ENCODE measurements around the gene CEACAM19. TPM values are rescaled to one million over a fixed set of nuclear protein-coding genes. Genes with fewer than 3 reads are reported as not detected.

The CEACAM19 gene
- total RNA-seq, 1 experiment from 2014 or later, result 67.8 TPM

DNA sequence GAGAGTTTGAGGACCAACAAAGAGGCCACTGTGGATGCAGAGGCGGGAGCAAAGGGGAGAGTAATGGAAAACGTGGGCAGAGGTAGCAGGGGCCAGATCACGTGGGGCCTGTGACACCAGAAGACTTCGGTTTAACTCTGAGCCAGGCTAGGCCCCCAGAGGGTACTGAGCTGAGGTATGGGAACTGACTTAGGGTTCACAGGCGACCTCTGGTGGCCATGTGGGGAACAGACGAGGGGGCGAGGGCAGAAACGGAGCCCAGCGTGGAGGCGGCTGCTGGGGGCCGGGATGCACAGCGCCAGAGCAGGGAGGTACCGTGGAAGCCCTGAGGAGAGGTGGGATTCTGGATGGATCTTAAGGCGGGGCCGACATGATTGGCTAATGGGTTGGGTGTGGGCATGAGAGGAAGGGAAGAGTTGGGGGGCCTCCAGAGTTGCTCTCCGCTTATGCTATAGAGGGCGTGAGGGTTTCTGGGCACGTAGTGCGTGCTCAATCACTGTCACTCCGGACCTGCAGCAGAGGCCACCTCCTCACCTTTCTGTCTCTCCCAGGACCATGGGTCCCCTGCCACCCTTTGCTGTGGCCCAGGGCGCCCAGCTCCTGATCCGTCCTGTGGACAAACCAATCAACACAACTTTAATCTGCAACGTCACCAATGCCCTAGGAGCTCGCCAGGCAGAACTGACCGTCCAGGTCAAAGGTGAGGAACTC lies 13.9 kb upstream of the CEACAM19 start:
- no TSS peak for BruUV-seq (replicated peaks)

DNA sequence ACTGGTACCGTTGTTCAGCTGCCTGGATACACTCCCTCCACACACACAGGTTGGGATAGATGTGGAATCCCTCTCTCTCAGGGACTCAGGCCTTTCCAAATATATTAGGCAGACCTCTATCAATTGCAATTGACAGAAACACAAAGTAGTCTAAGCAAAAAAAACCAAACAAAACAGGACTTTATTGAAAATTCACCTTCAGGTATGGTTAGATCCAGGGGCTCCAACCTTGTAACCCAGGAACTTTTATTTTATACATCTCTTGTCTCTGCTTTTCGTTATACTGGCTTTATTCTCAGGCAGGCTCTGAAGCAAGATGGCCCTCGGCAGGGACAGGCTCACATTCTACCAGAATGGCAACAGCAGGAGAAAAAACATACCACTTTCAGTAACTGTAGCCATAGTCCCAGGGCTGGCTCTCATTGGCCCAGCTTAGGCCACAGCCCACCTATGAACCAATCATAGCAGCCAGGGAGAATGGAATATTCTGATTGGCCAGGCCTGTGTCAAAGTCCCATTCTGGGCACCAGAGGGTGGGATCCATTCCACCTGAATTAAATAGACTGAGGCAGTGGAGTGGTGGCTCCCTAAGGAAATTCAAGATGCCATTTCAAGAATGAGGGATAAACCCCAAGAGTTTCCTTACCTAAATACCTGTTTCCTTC lies 13.1 kb upstream of the CEACAM19 start:
- H3K27me3 Mint-ChIP-seq (ENCODE audit: unreplicated experiment), result no peaks in the 10 kb centered on the region
- peaks cover 50% of the 10 kb centered on the region for H3K4me1 Mint-ChIP-seq (ENCODE audit: low read depth, unreplicated experiment)
- DNase-seq, result no peak
- intact Hi-C loops (cut with micrococcal nuclease; ENCODE audit: unreplicated experiment), result no loop called here
- BruUV-seq (replicated peaks), result no TSS peak
- peak overlapping the region; percentile 84 for H3K27ac Mint-ChIP-seq (ENCODE audit: unreplicated experiment)
- CTCF ChIA-PET, result interaction anchor here (1.2 to 5.1 kb wide), 3 partner anchors 81 to 92 kb away, joined by 4 to 40 read pairs (median 29); no protein-coding TSS in a partner anchor
- no peaks in the 10 kb centered on the region for H3K9me3 Mint-ChIP-seq (ENCODE audit: low read depth, unreplicated experiment)
- TF ChIP-seq, protein P1, sequence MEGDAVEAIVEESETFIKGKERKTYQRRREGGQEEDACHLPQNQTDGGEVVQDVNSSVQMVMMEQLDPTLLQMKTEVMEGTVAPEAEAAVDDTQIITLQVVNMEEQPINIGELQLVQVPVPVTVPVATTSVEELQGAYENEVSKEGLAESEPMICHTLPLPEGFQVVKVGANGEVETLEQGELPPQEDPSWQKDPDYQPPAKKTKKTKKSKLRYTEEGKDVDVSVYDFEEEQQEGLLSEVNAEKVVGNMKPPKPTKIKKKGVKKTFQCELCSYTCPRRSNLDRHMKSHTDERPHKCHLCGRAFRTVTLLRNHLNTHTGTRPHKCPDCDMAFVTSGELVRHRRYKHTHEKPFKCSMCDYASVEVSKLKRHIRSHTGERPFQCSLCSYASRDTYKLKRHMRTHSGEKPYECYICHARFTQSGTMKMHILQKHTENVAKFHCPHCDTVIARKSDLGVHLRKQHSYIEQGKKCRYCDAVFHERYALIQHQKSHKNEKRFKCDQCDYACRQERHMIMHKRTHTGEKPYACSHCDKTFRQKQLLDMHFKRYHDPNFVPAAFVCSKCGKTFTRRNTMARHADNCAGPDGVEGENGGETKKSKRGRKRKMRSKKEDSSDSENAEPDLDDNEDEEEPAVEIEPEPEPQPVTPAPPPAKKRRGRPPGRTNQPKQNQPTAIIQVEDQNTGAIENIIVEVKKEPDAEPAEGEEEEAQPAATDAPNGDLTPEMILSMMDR (IDR thresholded peaks at IDR 0.05; ENCODE audit: unreplicated experiment), result no peak
- peaks cover 98% of the 10 kb centered on the region for H3K36me3 Mint-ChIP-seq (ENCODE audit: insufficient read depth, unreplicated experiment)
- H3K4me3 Mint-ChIP-seq (ENCODE audit: low read depth, unreplicated experiment), result no peak overlapping the region

More for the DNA sequence above, 13.9 kb upstream of the CEACAM19 start:
- intact Hi-C loops (cut with micrococcal nuclease; ENCODE audit: unreplicated experiment), result loop anchor here (1.0 kb wide), 2 partner anchors 69 to 80 kb away; no protein-coding TSS in a partner anchor
- no peaks in the 10 kb centered on the region for H3K27me3 Mint-ChIP-seq (ENCODE audit: unreplicated experiment)
- TF ChIP-seq, protein P1 (IDR thresholded peaks at IDR 0.05; ENCODE audit: unreplicated experiment), result peak; percentile 96
- peaks cover 98% of the 10 kb centered on the region for H3K36me3 Mint-ChIP-seq (ENCODE audit: insufficient read depth, unreplicated experiment)
- H3K9me3 Mint-ChIP-seq (ENCODE audit: low read depth, unreplicated experiment), result no peaks in the 10 kb centered on the region
- peak overlapping the region; percentile 11 for H3K4me3 Mint-ChIP-seq (ENCODE audit: low read depth, unreplicated experiment)
- CTCF ChIA-PET, result interaction anchor here (0.5 to 5.1 kb wide), 7 partner anchors 15 to 91 kb away, joined by 3 to 40 read pairs (median 9); no protein-coding TSS in a partner anchor
- H3K27ac Mint-ChIP-seq (ENCODE audit: unreplicated experiment), result peak overlapping the region; percentile 84
- peak; percentile 77 for DNase-seq
- peaks cover 52% of the 10 kb centered on the region for H3K4me1 Mint-ChIP-seq (ENCODE audit: low read depth, unreplicated experiment)

DNA sequence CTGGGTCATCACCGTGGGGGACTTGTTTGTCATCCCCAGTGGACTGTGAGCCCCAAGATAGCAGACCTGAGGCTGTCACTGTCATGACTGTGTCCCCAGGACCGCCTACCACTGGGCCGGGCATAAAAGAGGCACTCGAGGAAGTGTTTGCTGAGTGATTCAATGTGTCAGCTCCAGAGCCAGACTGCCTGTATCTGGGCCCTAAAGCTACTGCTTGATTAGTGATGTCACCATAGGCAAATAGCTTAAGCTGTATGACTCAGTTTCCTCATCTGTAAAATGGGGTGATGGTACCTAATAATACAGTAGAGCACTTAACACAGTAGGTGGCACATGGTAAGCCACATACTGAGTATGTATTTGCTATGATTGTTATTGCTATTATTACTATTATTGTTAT lies 11.2 kb upstream of the CEACAM19 start:
- H3K4me1 Mint-ChIP-seq (ENCODE audit: low read depth, unreplicated experiment), result peaks cover 35% of the 10 kb centered on the region
- CTCF ChIA-PET, result interaction anchor here (0.8 kb wide), 1 partner anchor 64 kb away, joined by 3 read pairs; no protein-coding TSS in a partner anchor
- no peaks in the 10 kb centered on the region for H3K9me3 Mint-ChIP-seq (ENCODE audit: low read depth, unreplicated experiment)
- no TSS peak for BruUV-seq (replicated peaks)
- no peaks in the 10 kb centered on the region for H3K27me3 Mint-ChIP-seq (ENCODE audit: unreplicated experiment)
- DNase-seq, result no peak
- no peak overlapping the region for H3K4me3 Mint-ChIP-seq (ENCODE audit: low read depth, unreplicated experiment)
- peaks cover 96% of the 10 kb centered on the region for H3K36me3 Mint-ChIP-seq (ENCODE audit: insufficient read depth, unreplicated experiment)
- no peak overlapping the region for H3K27ac Mint-ChIP-seq (ENCODE audit: unreplicated experiment)
- intact Hi-C loops (cut with micrococcal nuclease; ENCODE audit: unreplicated experiment), result no loop called here
- TF ChIP-seq, protein P1 (IDR thresholded peaks at IDR 0.05; ENCODE audit: unreplicated experiment), result no peak

DNA sequence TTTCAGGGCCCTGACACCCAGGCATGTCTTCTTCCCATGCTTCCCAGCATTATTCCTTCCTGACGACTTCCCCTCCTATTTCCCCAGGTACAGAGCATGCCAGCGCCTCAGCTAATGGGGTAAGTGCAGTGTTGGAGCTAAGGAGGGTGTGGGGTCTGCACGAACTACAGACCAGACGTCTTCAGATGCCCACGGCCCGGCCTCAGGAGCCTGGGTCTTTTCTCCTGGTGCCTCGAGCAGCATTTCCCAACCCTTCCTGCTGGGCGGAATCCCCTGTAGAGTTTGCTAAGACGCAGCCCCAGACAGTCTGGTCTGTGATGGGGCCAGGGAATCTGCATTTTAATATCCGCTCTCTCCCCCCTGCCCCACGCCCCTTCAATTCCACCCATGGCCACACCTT lies 10.1 kb upstream of the CEACAM19 start:
- TF ChIP-seq, protein P1 (IDR thresholded peaks at IDR 0.05; ENCODE audit: unreplicated experiment), result no peak
- Mint-ChIP-seq H3K27me3 (ENCODE audit: unreplicated experiment) (no peaks in the 10 kb centered on the region), H3K9me3 (ENCODE audit: low read depth, unreplicated experiment) (no peaks in the 10 kb centered on the region), H3K4me3 (ENCODE audit: low read depth, unreplicated experiment) (no peak overlapping the region), H3K4me1 (ENCODE audit: low read depth, unreplicated experiment) (peaks cover 25% of the 10 kb centered on the region), H3K27ac (ENCODE audit: unreplicated experiment) (peak overlapping the region; percentile 45), H3K36me3 (ENCODE audit: insufficient read depth, unreplicated experiment) (peaks cover 96% of the 10 kb centered on the region)
- no TSS peak for BruUV-seq (replicated peaks)
- DNase-seq, result no peak
- intact Hi-C loops (cut with micrococcal nuclease; ENCODE audit: unreplicated experiment), result no loop called here
- CTCF ChIA-PET, result interaction anchor here (0.9 kb wide), 1 partner anchor 34 kb away, joined by 3 read pairs; no protein-coding TSS in a partner anchor

All from Calu3 (cell line).